GM19328 (cell line): ENCODE measurements around the gene RAB38.

ENCODE experiments used
- ATAC-seq: cut with Tn5 transposase; IDR thresholded peaks from one replicate; pipeline ENCODE4 v1.9.1; 2021; ENCODE audit warnings: mild to moderate bottlenecking, moderate library complexity; ENCODE audit not compliant: unreplicated experiment

RAB38 gene

GRCh38 chr11:88104408-88104807 lies 70.8 kb downstream of the RAB38 start:
- no peak for ATAC-seq

- peak; percentile 74 for ATAC-seq
Observed at GRCh38 chr11:88103337-88104206, 71.7 kb downstream of the RAB38 start.

GRCh38 chr11:88102598-88102934 lies 72.7 kb downstream of the RAB38 start:
- ATAC-seq = no peak

GRCh38 chr11:88101881-88102597 lies 73.2 kb downstream of the RAB38 start:
- no peak for ATAC-seq

- ATAC-seq = no peak
Observed at GRCh38 chr11:88100151-88100550, 75.1 kb downstream of the RAB38 start.

GRCh38 chr11:88098289-88098688 lies 77.0 kb downstream of the RAB38 start:
- no peak for ATAC-seq

GRCh38 chr11:88089134-88089533 lies 86.1 kb downstream of the RAB38 start:
- no peak for ATAC-seq

- ATAC-seq = no peak
Observed at GRCh38 chr11:88087337-88087736, 87.9 kb downstream of the RAB38 start.

GRCh38 chr11:88086297-88086696 lies 88.9 kb downstream of the RAB38 start:
- ATAC-seq = no peak

GRCh38 chr11:88070437-88070836 lies 104.8 kb downstream of the RAB38 start:
- ATAC-seq = no peak

GRCh38 chr11:88068848-88069554 lies 106.2 kb downstream of the RAB38 start:
- ATAC-seq = no peak

- ATAC-seq = no peak
Observed at GRCh38 chr11:88066090-88066489, 109.2 kb downstream of the RAB38 start.

- ATAC-seq = no peak
Observed at GRCh38 chr11:88064097-88064705, 111.0 kb downstream of the RAB38 start.
